HepG2 (cell line): Measurements from ENCODE around the gene CCDC122. TPM values are rescaled to one million over a fixed set of nuclear protein-coding genes. Genes with fewer than 3 reads are reported as not detected.

ENCODE experiments used
- ATAC-seq: fragments of 200-7000 bp; cut with Tn5 transposase; 3 replicates; pipeline ENCODE4 v1.9.1; 2020; ENCODE audit warnings: mild to moderate bottlenecking, moderate library complexity
- BruUV-seq: library from RNA; stranded (reverse); fragments of 400-500 nt; replicated peaks from 2 replicates; lab custom pipeline; 2021; lab: Mats Ljungman, UMichigan
- CTCF ChIA-PET: fragments of 300-600 bp; formaldehyde crosslinking; extraction: SDS; loops from one replicate; lab custom pipeline; 2021; ENCODE audit warnings: low total read pairs, inconsistent platforms, low intra/inter-chr PET ratio; lab: Yijun Ruan, JAX
- POLR2A ChIA-PET: fragments of 350-600 bp; sonication (Branson Sonifier 250); formaldehyde crosslinking; loops from one replicate; lab custom pipeline; 2020; ENCODE audit warnings: antibody characterized with exemption, inconsistent platforms; lab: Yijun Ruan, JAX
- DNase-seq: peaks from one replicate; pipeline ENCODE4 v3.0.0-alpha.2; 2015; ENCODE audit warnings: low spot score
- FAIRE-seq: peaks from 3 replicates; lab custom pipeline; 2011; peaks lifted over from hg19 to GRCh38; lab: Jason Lieb, UNC
- H2AFZ ChIP-seq: one replicate; pipeline ENCODE4 v1.6.1; 2011; ENCODE audit warnings: low read length, inconsistent platforms
- H3K27ac ChIP-seq: fragments of 300-600 bp; 3 replicates; pipeline ENCODE4 v1.8.0; 2011; ENCODE audit warnings: mixed run types, mild to moderate bottlenecking, mixed read lengths, low read length, inconsistent platforms; ENCODE audit not compliant: insufficient read depth; ENCODE audit errors: extremely low read length
- H3K27me3 ChIP-seq, 2 experiments: fragments of 200-600 bp in 1 of 2; 2 replicates in 1 of 2; 3 replicates in 1 of 2; pipeline versions ENCODE4 v1.6.0 to v1.8.0; 2011; ENCODE audit warnings: low read length in 2 of 2, mild to moderate bottlenecking in 2 of 2, moderate library complexity in 2 of 2, inconsistent platforms in 1 of 2; ENCODE audit not compliant: insufficient read depth in 2 of 2, control insufficient read depth in 1 of 2
- H3K36me3 ChIP-seq, 2 experiments: fragments of 200-600 bp in 1 of 2; replicated peaks in 1 of 2; 2 replicates in 1 of 2; 3 replicates in 1 of 2; pipeline versions ENCODE4 v1.5.1 to v1.8.0; 2011; ENCODE audit warnings: low read length in 2 of 2, inconsistent platforms in 1 of 2; ENCODE audit not compliant: insufficient read depth in 2 of 2, control insufficient read depth in 1 of 2
- H3K4me1 ChIP-seq: 2 replicates; pipeline ENCODE4 v1.5.1; 2012; ENCODE audit warnings: low read length, inconsistent platforms; ENCODE audit not compliant: insufficient read depth
- H3K4me2 ChIP-seq: 2 replicates; pipeline ENCODE4 v1.6.0; 2011; ENCODE audit warnings: low read depth, low read length, inconsistent platforms
- H3K4me3 ChIP-seq, 3 experiments: fragments of 200-600 bp in 1 of 3; sonication (generic), shearing (Covaris generic) in 1 of 3; replicated peaks in 1 of 3; 2 replicates each; pipeline ENCODE4 v1.5.1; 2011 to 2016; ENCODE audit warnings: low read length in 3 of 3, inconsistent platforms in 2 of 3, low read depth in 2 of 3, mild to moderate bottlenecking in 2 of 3, control low read depth in 1 of 3, mixed read lengths in 1 of 3; ENCODE audit not compliant: insufficient read depth in 1 of 3
- H3K79me2 ChIP-seq: one replicate; pipeline ENCODE4 v1.6.1; 2011; ENCODE audit warnings: low read length, inconsistent platforms; ENCODE audit not compliant: insufficient read depth
- H3K9ac ChIP-seq: 2 replicates; pipeline ENCODE4 v1.6.0; 2011; ENCODE audit warnings: mild to moderate bottlenecking, low read depth, low read length, inconsistent platforms; ENCODE audit not compliant: insufficient read depth
- H3K9me3 ChIP-seq: 2 replicates; pipeline ENCODE4 v1.5.1; 2012; ENCODE audit warnings: mild to moderate bottlenecking, low read length
- H4K20me1 ChIP-seq: 2 replicates; pipeline ENCODE4 v1.6.0; 2011; ENCODE audit warnings: inconsistent platforms, mild to moderate bottlenecking, low read length, moderate library complexity; ENCODE audit not compliant: insufficient read depth
- ATF5 ChIP-seq: sonication (generic); formaldehyde crosslinking; IDR thresholded peaks from 2 replicates; pipeline ENCODE4 v1.4.0; 2020; ENCODE audit warnings: mild to moderate bottlenecking, low read depth, missing genetic modification reagents
- CSRNP1 ChIP-seq: sonication (generic); formaldehyde crosslinking; IDR thresholded peaks from 2 replicates; pipeline ENCODE4 v1.8.1; 2023; ENCODE audit warnings: mild to moderate bottlenecking, missing genetic modification reagents
- ZNF556 ChIP-seq: sonication (generic); formaldehyde crosslinking; IDR thresholded peaks from 2 replicates; pipeline ENCODE4 v1.4.0; 2020; ENCODE audit warnings: mild to moderate bottlenecking, missing genetic modification reagents, borderline replicate concordance
- ZNF567 ChIP-seq: sonication (generic); formaldehyde crosslinking; IDR thresholded peaks from 2 replicates; pipeline ENCODE4 v1.8.1; 2023; ENCODE audit warnings: mild to moderate bottlenecking, missing genetic modification reagents, borderline replicate concordance
- ZNF850 ChIP-seq: sonication (generic); formaldehyde crosslinking; conservative IDR thresholded peaks from 2 replicates; pipeline ENCODE4 v1.9.0; 2021; ENCODE audit warnings: mild to moderate bottlenecking, missing genetic modification reagents
- WGBS: methylation state at CpG from one replicate; pipeline ENCODE4 v1.1.6; 2017; ENCODE audit warnings: low lambda C conversion rate; 5-methylcytosine and 5-hydroxymethylcytosine counted together
- in situ Hi-C: cut with HindIII; loops from 2 replicates; pipeline ENCODE4 v1.10.0; 2017; ENCODE audit warnings: low pct_unique_long_range_greater_than_20kb; ENCODE audit not compliant: extremely low pct_ligation_motif_present
- intact Hi-C: fragments of 100-400 bp; cut with micrococcal nuclease; formaldehyde crosslinking; loops from one replicate; pipeline ENCODE4 v1.10.0; 2022; ENCODE audit not compliant: unreplicated experiment
- polyA plus RNA-seq, 8 experiments: library from polyadenylated mRNA; depleted of rRNA in 3 of 8; stranded (reverse) in 7 of 8; unstranded in 1 of 8; fragments of >200 nt; fragmentation: Illumina TruSeq in 4 of 8; extraction: Trizol in 4 of 8; gene quantifications; 2 replicates each; pipeline versions ENCODE4 v1.2.1 to v1.2.3, GENCODE V29; 2011 to 2016; ENCODE audit warnings: low read depth in 4 of 8, missing spikeins in 1 of 8, mixed read lengths in 1 of 8; ENCODE audit not compliant: insufficient read depth in 1 of 8
- total RNA-seq, 5 experiments: library from RNA; depleted of rRNA; stranded (reverse); fragments of >200 nt; fragmentation: Illumina TruSeq; extraction: Trizol; gene quantifications; 2 replicates each; pipeline ENCODE4 v1.2.3, GENCODE V29; 2016; ENCODE audit warnings: low read depth in 1 of 5

CCDC122 gene
- total and polyA plus RNA-seq, 2 of the 13 experiments (the other 11 are each of a cell fraction or from before 2014, with no cell fraction given) = 0.32 to 3.5 TPM

- in situ Hi-C loops (loop anchor here (10.0 to 25.0 kb wide), 2 partner anchors 482 to 1200 kb away; no protein-coding TSS in a partner anchor), intact Hi-C loops (no loop called here)
- DNase-seq (no peak), ATAC-seq (no peak), FAIRE-seq (no peak)
- Histone ChIP-seq H2AFZ (no peak overlapping the region), H3K4me2 (no peak overlapping the region), H3K9ac (no peak overlapping the region), H3K79me2 (no peaks in the 10 kb centered on the region), H3K4me3 (no peak overlapping the region), H4K20me1 (no peaks in the 10 kb centered on the region), H3K27me3 (peaks cover 0 to 4% of the 10 kb centered on the region in 2 experiments; a peak in 1 of 5 replicates), H3K27ac (no peak overlapping the region), H3K36me3 (no peaks in the 10 kb centered on the region), H3K4me1 (no peaks in the 10 kb centered on the region), H3K9me3 (no peaks in the 10 kb centered on the region)
- TF ChIP-seq ZNF556 (no peak), ZNF567 (CRISPR knock-in tag) (no peak)
- ChIA-PET CTCF (no interaction called here), POLR2A (no interaction called here)
- BruUV-seq = no TSS peak
Observed at GRCh38 chr13:43794416-43794815, 85.1 kb downstream of the CCDC122 start.

GRCh38 chr13:43792076-43792881, 87.3 kb downstream of the CCDC122 start:
- H3K36me3 ChIP-seq = no peaks in the 10 kb centered on the region
- H3K27ac ChIP-seq = no peak overlapping the region
- H3K4me1 ChIP-seq = peaks cover 3% of the 10 kb centered on the region; the same call in 1 of the 2 replicates
- H3K79me2 ChIP-seq = no peaks in the 10 kb centered on the region
- 9% methylated on average over 3 of the region's 3 CpGs for WGBS
- no peak overlapping the region for H2AFZ ChIP-seq
- no TSS peak for BruUV-seq
- ChIA-PET POLR2A (no interaction called here), CTCF (no interaction called here)
- no peak overlapping the region for H3K4me3 ChIP-seq
- H3K9ac ChIP-seq = no peak overlapping the region
- no peak for TF ChIP-seq ATF5
- TF ChIP-seq CSRNP1 (CRISPR knock-in tag) = no peak
- TF ChIP-seq ZNF850 (CRISPR knock-in tag) = no peak
- FAIRE-seq = no peak
- ATAC-seq = no peak
- H3K27me3 ChIP-seq = peaks cover 1 to 22% of the 10 kb centered on the region in 2 experiments; a peak in 3 of 5 replicates
- no peak overlapping the region for H3K4me2 ChIP-seq
- H3K9me3 ChIP-seq = no peaks in the 10 kb centered on the region
- no peaks in the 10 kb centered on the region for H4K20me1 ChIP-seq
- in situ Hi-C loops = loop anchor here (10.0 to 25.0 kb wide), 2 partner anchors 480 to 1197 kb away; no protein-coding TSS in a partner anchor
- intact Hi-C loops = no loop called here
- DNase-seq = no peak
